Endothelial cell of umbilical vein (primary cell): ENCODE data around the gene SLC7A10. TPM values are rescaled to one million over a fixed set of nuclear protein-coding genes. Genes with fewer than 3 reads are reported as not detected.

Experiments used
- BruUV-seq: library from RNA; stranded (reverse); fragments of 400-500 nt; replicated peaks from 2 replicates; lab custom pipeline; 2021; lab: Mats Ljungman, UMichigan
- CTCF ChIA-PET: fragments of 300-600, 350-600 bp; sonication (Branson Sonifier 250); formaldehyde crosslinking; loops from one replicate; lab custom pipeline; 2021; ENCODE audit warnings: antibody characterized with exemption, inconsistent platforms; lab: Charles Lee
- POLR2A ChIA-PET: fragments of 300-600, 350-600 bp; sonication (Branson Sonifier 250); formaldehyde crosslinking; loops from one replicate; lab custom pipeline; 2021; ENCODE audit warnings: antibody characterized with exemption, inconsistent platforms; lab: Charles Lee
- DNase-seq: peaks from one replicate; pipeline ENCODE4 v3.0.0-alpha.2; 2011; ENCODE audit warnings: low read depth, low spot score
- FAIRE-seq: peaks from 2 replicates; lab custom pipeline; 2011; peaks lifted over from hg19 to GRCh38; lab: Jason Lieb, UNC
- H2AFZ ChIP-seq: 2 replicates; pipeline ENCODE4 v1.6.0; 2012; ENCODE audit warnings: low read depth, low read length, control low read depth, inconsistent platforms
- H3K27ac ChIP-seq: 2 replicates; pipeline ENCODE4 v1.5.1; 2011; ENCODE audit warnings: low read depth, mild to moderate bottlenecking, control low read depth, low read length, moderate library complexity; ENCODE audit not compliant: insufficient read depth
- H3K27me3 ChIP-seq, 2 experiments: 2 replicates each; pipeline versions ENCODE4 v1.6.0 to v1.6.1; 2011; ENCODE audit warnings: low read length in 2 of 2, mixed read lengths in 1 of 2; ENCODE audit not compliant: control insufficient read depth in 2 of 2, insufficient read depth in 2 of 2
- H3K36me3 ChIP-seq, 2 experiments: 2 replicates in 1 of 2; 3 replicates in 1 of 2; pipeline ENCODE4 v1.5.1; 2011; ENCODE audit warnings: low read length in 2 of 2, mild to moderate bottlenecking in 1 of 2, moderate library complexity in 1 of 2; ENCODE audit not compliant: control insufficient read depth in 2 of 2, insufficient read depth in 2 of 2; ENCODE audit errors: extremely low read depth in 1 of 2
- H3K4me1 ChIP-seq: 3 replicates; pipeline ENCODE4 v1.5.1; 2011; ENCODE audit warnings: mild to moderate bottlenecking, low read length; ENCODE audit not compliant: control insufficient read depth, insufficient read depth; ENCODE audit errors: extremely low read depth
- H3K4me2 ChIP-seq: 2 replicates; pipeline ENCODE4 v1.6.1; 2011; ENCODE audit warnings: low read length, control low read depth, mixed read lengths; ENCODE audit not compliant: insufficient read depth
- H3K4me3 ChIP-seq, 3 experiments: fragments of 200-600 bp in 1 of 3; sonication (generic), shearing (Covaris generic) in 1 of 3; replicated peaks in 1 of 3; 2 replicates each; pipeline ENCODE4 v1.5.1; 2011 to 2016; ENCODE audit warnings: control low read depth in 3 of 3, low read length in 3 of 3, mild to moderate bottlenecking in 2 of 3, inconsistent platforms in 1 of 3, low read depth in 1 of 3, moderate library complexity in 1 of 3; ENCODE audit not compliant: insufficient read depth in 1 of 3
- H3K79me2 ChIP-seq: 2 replicates; pipeline ENCODE4 v1.6.0; 2012; ENCODE audit warnings: low read length, inconsistent platforms; ENCODE audit not compliant: control insufficient read depth, insufficient read depth
- H3K9ac ChIP-seq: replicated peaks from 2 replicates; pipeline ENCODE3; 2011; ENCODE audit warnings: low read length, control low read depth; ENCODE audit not compliant: insufficient read depth; ENCODE audit errors: extremely low read depth
- H3K9me1 ChIP-seq: replicated peaks from 3 replicates; pipeline ENCODE4 v1.6.0; 2011; ENCODE audit warnings: mild to moderate bottlenecking, low read length; ENCODE audit not compliant: control insufficient read depth, insufficient read depth; ENCODE audit errors: extremely low read depth
- H3K9me3 ChIP-seq: replicated peaks from 2 replicates; pipeline ENCODE4 v1.5.1; 2012; ENCODE audit warnings: low read length, inconsistent platforms; ENCODE audit not compliant: control insufficient read depth, insufficient read depth
- H4K20me1 ChIP-seq: replicated peaks from 2 replicates; pipeline ENCODE3; 2011; ENCODE audit warnings: mild to moderate bottlenecking, low read length; ENCODE audit not compliant: control insufficient read depth, insufficient read depth; ENCODE audit errors: extremely low read depth
- CTCF ChIP-seq, 2 donors: IDR thresholded peaks; 1 replicate in 1 of 2; 2 replicates in 1 of 2; pipeline ENCODE4 v1.5.1; 2011; ENCODE audit warnings: low read length in 2 of 2, mild to moderate bottlenecking in 2 of 2, moderate library complexity in 2 of 2, control low read depth in 1 of 2, inconsistent platforms in 1 of 2, low read depth in 1 of 2; ENCODE audit not compliant: insufficient read depth in 1 of 2; ENCODE audit errors: extremely low read depth in 1 of 2
- EZH2 ChIP-seq: IDR thresholded peaks from 2 replicates; pipeline ENCODE4 v1.6.1; 2012; ENCODE audit warnings: borderline replicate concordance, low read depth, mild to moderate bottlenecking, moderate library complexity, low read length, inconsistent platforms; ENCODE audit not compliant: severe bottlenecking
- FOS ChIP-seq: IDR thresholded peaks from 2 replicates; pipeline ENCODE4 v1.6.1; 2011; ENCODE audit warnings: mild to moderate bottlenecking, low read length, moderate library complexity, borderline replicate concordance; ENCODE audit not compliant: insufficient read depth
- GATA2 ChIP-seq: IDR thresholded peaks from 2 replicates; pipeline ENCODE4 v1.7.0; 2011; ENCODE audit warnings: low read depth, mild to moderate bottlenecking, moderate library complexity, mixed read lengths, low read length; ENCODE audit not compliant: insufficient read length, insufficient read depth
- JUN ChIP-seq: IDR thresholded peaks from 2 replicates; pipeline ENCODE4 v1.6.1; 2011; ENCODE audit warnings: borderline replicate concordance, low read depth; ENCODE audit not compliant: insufficient read length, insufficient read depth
- MAX ChIP-seq: IDR thresholded peaks from 2 replicates; pipeline ENCODE4 v1.6.1; 2011; ENCODE audit not compliant: insufficient read depth, insufficient read length
- MYC ChIP-seq: IDR thresholded peaks from one replicate; pipeline ENCODE4 v1.6.1; 2011; ENCODE audit warnings: mild to moderate bottlenecking, low read depth, low read length
- POLR2A ChIP-seq: IDR thresholded peaks from 2 replicates; pipeline ENCODE4 v1.6.1; 2012; ENCODE audit warnings: low read depth, mild to moderate bottlenecking, control low read depth, low read length
- POLR2AphosphoS5 ChIP-seq: IDR thresholded peaks from 2 replicates; pipeline ENCODE4 v1.6.1; 2012; ENCODE audit warnings: low read depth, mild to moderate bottlenecking, control low read depth, low read length, moderate library complexity; ENCODE audit not compliant: insufficient read depth
- dilution Hi-C: fragments of 300-500 bp; cut with MboI; formaldehyde crosslinking; loops from one replicate; pipeline ENCODE4 v1.15.0; 2019; ENCODE audit warnings: low sequenced_read_pairs; ENCODE audit not compliant: extremely low pct_ligation_motif_present
- intact Hi-C: fragments of 100-400 bp; cut with micrococcal nuclease; formaldehyde crosslinking; loops from one replicate; pipeline ENCODE4 v1.10.0; 2022
- polyA plus RNA-seq, 4 experiments: library from polyadenylated mRNA; depleted of rRNA in 3 of 4; stranded (reverse) in 3 of 4; unstranded in 1 of 4; fragments of >200 nt; gene quantifications; 2 replicates each; pipeline versions ENCODE4 v1.2.1 to v1.2.3, GENCODE V29; 2011 to 2012; ENCODE audit warnings: missing spikeins in 1 of 4
- total RNA-seq: library from RNA; stranded (reverse); gene quantifications from 2 replicates; pipeline ENCODE4 v1.2.3, GENCODE V29; 2021

The SLC7A10 gene
- total and polyA plus RNA-seq, 2 donors (not counting 3 experiments of a cell fraction or from before 2014, with no cell fraction given) = not detected

GRCh38 chr19:33269016-33269415 is 43.4 kb upstream of the SLC7A10 start:
- Histone ChIP-seq H3K4me2 (no peak overlapping the region), H3K9me1 (no peaks in the 10 kb centered on the region), H3K4me1 (no peaks in the 10 kb centered on the region), H3K9ac (no peak overlapping the region), H3K36me3 (no peaks in the 10 kb centered on the region), H3K9me3 (no peaks in the 10 kb centered on the region), H4K20me1 (no peaks in the 10 kb centered on the region), H3K79me2 (no peaks in the 10 kb centered on the region), H2AFZ (no peak overlapping the region), H3K4me3 (no peak overlapping the region), H3K27ac (no peak overlapping the region), H3K27me3 (no peaks in the 10 kb centered on the region)
- ChIA-PET POLR2A (no interaction called here), CTCF (no interaction called here)
- dilution Hi-C loops (no loop called here), intact Hi-C loops (no loop called here)
- DNase-seq (no peak), FAIRE-seq (no peak)
- no TSS peak for BruUV-seq
- TF ChIP-seq CTCF (IDR thresholded peaks at IDR 0.05; ENCODE audit: extremely low read depth in 1 of 2, insufficient read depth in 1 of 2, low read depth in 1 of 2, low read length in 2 of 2) (no peak), POLR2AphosphoS5 (no peak), POLR2A (no peak), MAX (no peak), EZH2 (no peak), FOS (no peak), JUN (no peak), GATA2 (no peak), MYC (no peak)
